Measurements from ENCODE around the gene DGKG.

DGKG gene

DNA sequence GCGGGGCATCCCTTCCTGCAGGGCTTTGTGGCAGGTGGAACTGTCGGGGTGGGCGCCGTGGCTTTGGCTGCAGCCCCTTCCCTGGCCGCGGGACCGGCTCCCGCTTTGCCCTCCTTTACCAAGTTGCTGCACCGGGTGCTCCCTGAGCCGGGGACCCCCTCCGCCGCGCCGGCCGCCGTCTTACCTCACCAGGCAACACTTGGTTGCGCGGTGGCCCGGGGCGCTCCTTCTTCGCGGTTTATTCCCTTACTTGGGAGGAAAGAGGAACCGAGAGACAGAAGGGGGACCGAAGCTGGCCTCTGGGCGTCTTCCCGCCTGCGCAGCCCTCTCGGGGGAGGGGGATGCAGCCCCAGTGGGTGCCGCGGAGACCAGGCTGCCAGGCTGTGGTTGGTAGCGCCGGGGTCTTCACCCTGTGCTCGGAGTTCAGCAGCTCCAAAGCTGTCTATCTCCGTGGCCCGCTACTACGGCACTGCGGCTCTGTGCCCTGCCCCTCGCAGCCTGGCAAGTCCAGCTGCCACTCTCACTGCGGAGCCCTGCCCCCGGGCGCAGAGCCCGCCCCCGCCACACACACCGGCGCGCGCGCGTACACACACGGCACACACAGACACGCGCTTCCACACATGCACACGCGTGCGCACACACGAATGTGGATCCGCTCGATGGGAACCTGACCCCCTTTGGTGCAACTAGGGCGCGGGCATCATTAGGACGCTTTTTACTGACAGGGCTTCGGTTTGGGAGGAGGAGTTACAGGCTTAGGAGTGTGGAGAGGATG lies at the start of gene DGKG:
DGKG (minus strand) TSS at position 473 of the 775 bp plus-strand sequence. CDS start 41,775 bp downstream, outside the sequence.
- peak; percentile 74 for DNase-seq (ENCODE audit: low spot score)

DNA sequence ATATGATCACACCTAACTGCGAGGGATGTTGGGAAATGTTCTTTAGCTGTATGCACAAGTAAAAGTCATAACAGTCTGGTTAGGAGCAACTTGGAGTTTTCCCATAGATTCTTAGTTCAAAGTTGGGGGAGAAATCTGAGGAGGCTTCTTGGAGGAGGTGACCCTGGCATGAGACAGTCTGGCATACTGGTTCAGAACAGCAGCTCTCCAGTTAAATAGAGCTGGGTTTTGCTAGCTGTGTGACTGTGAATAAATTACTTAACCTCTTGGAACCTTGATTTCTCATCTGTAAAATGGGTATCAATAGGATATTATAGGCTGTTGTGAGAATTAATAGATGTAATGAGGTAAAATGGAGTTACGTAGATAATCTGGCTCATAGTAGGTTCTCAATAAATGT lies 49.1 kb upstream of the DGKG start:
- DNase-seq (ENCODE audit: low spot score) = no peak

DNA sequence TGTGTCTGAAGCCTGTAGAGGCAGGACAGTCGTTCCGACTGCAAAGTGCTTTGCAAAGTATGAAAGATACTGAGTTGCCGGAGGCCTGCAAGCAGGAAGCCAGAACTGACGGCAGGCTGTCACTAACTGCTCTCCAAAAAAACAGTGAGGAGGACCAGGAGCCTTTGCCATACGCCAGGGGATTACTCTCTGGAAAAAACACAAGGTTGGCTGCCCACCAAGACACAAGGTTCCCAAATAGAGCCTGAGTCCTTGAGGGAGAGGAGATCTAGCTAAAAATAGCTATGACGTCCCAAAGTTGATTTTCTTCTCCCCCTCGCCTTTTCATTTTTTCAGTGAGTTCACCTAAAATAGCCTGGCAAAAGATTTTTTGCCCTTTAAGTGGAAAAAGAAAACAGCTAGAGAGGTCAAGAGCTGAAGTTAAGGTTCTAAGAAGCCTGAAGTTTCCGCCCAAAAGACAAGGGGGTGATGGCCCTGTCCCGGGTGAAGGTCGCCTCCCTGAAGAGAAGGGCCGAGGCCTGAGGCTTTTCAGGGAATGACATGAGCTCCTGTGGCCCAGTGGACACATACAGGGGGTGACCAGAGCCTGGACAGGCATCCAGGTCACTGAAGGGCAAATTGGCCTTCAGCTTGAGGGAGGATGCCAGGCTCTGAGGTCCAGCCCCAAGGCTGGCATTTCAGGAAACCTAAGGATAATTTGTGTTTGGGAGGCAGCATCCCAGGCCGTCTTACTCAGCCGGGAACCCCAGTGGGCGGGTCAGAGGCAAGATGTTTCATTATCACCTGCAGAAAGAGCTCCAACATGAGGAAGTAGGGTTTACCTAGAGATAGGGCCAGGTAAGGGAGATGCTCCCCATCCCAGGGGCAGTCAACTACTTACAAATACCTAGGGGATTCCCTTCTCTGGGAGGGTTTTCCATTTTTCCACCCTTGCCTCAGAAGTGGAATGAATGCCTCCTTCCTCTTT lies 44.9 kb upstream of the DGKG start:
- DNase-seq (ENCODE audit: low spot score) = no peak

DNA sequence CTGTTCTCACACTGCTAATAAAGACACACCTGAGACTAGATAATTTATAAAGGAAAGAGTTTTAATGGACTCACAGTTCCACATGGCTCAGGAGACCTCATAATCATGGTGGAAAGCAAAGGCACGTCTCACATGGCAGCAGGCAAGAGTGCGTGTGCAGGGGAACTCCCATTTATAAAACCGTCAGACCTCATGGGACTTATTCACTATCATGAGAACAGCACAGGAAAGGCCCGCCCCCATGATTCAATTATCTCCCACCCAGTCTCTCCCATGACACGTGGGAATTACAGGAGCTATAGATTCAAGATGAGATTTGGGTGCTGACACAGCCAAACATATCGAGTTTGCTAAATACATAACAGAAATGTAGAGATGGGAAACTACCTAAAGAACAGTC lies 39.5 kb upstream of the DGKG start:
- no peak for DNase-seq (ENCODE audit: low spot score)

DNA sequence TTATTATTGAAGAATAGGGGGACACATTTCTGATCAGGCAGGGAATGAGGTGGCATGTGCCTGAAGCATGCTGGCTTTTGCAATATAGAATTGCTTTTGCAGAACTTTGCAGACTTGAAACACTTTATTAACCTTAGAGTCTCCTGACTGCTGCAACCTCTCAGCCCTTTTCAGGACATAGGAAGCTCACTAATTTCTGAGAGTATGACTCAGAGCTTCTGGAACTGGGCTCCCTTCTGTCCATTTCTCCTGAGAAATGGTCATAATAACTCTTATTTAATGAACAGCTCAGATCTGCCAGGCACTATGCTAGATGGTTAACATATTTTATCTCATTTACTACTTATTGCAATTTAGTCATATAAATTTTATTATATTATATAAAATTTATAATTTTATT lies 38.6 kb upstream of the DGKG start:
- DNase-seq (ENCODE audit: low spot score) = no peak

DNA sequence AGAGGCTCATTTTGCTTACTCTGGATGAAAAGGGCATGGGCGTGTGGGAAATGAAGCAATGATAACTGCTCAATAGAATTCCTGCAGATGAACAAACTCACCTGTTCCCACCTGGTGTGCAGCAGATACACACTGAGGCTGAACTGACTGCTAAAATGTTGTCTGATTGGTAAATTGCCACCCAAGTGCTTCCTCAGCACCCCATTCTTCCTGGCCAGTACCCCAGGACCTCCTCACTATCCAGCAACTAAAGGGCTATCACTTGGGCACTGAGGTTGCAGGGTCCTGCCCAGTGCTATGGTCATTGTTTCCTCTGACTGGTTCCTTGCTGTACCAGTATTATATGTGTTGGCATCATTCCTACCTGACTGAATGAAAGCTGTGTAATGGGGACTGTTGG lies 38.0 kb upstream of the DGKG start:
- no peak for DNase-seq (ENCODE audit: low spot score)

DNA sequence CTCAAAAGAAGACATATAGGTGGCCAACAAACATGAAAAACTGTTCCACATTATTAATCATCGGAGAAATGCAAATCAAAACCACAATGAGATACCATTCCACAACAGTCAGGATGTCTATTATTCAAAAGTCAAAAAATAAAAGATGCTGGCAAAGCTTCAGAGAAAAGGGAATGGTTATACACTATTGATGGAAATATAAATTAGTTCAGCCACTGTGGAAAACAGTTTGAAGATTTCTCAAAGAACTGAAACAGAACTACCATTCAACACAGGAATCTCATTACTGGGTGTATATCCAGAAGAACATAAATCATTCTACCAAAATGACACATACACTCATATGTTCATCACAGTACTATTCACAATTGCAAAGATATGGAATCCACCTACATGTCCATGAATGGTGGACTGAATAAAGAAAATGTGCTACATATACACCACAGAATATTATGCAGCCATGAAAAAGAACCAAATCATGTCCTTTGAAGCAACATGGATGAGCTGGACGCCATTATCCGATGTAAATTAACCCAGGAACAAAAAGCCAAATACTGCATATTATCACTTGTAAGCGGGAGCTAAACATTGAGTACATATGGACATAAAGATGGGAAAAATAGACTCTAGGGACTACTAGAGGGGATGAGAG lies 32.7 kb upstream of the DGKG start:
- no peak for DNase-seq (ENCODE audit: low spot score)

DNA sequence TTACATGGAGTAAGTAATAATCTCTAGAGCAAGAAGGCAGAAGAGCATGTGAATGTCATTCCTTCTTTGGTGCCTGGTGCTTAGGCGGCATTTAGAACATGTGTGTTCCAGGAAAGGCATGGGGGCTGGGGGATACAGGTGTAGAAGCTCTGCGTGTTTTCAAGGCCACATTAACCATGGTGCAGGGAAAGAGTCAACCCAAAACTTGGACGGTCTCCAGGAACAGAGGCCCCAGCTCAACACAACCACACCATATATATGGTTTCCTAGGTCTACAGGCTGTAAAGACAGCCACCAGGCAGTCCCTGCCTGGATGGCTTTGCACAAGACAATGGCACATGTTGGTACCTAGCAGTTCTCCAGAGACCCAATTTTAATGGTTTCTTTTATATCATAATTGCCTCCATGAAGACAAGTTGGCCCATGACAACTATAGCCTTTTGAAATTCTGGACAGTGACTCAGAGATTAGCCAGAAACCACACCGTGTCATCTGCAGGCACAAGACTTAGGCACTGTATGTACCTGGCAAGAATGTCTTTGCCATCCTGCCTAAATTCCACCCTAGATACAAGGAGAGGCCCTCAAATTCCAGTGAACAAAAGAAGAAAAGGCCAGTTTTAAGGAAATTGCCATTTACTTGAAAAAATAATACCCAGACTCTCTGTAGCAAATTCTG lies 25.0 kb upstream of the DGKG start:
- no peak for DNase-seq (ENCODE audit: low spot score)

DNA sequence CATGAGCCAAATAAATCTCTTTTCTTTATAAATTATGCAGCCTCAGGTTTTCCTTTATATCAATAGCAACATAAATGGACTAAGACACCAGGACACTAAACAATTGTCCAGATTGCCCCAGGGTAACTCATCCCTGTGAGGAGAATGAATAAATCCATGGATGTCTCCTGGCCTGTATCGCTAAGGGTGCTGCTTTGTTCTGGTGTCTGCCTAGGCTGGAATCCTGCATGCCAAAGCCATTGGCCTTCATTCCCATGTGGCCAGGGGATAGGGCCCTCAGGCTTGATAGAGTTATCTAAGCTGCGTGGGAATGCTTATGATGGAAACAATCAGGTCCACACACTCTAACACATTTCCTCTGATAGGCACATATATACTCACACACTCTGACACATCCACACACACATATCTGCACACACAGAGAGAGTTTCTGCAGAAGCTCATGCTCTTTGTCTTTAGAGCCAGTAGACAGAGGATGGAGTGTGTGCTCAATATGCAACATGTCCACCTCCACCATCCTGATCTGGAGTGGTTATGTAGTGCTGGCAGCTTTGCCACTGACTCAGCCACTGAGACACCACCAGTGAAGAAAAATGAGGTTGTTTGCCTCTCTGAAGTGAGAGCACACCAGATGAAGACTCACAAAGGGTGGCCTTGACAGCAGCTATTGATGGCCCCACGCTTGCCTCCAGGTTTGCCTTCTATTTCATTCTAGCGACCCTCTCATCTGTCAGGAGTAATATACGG lies 24.0 kb upstream of the DGKG start:
- no peak for DNase-seq (ENCODE audit: low spot score)

DNA sequence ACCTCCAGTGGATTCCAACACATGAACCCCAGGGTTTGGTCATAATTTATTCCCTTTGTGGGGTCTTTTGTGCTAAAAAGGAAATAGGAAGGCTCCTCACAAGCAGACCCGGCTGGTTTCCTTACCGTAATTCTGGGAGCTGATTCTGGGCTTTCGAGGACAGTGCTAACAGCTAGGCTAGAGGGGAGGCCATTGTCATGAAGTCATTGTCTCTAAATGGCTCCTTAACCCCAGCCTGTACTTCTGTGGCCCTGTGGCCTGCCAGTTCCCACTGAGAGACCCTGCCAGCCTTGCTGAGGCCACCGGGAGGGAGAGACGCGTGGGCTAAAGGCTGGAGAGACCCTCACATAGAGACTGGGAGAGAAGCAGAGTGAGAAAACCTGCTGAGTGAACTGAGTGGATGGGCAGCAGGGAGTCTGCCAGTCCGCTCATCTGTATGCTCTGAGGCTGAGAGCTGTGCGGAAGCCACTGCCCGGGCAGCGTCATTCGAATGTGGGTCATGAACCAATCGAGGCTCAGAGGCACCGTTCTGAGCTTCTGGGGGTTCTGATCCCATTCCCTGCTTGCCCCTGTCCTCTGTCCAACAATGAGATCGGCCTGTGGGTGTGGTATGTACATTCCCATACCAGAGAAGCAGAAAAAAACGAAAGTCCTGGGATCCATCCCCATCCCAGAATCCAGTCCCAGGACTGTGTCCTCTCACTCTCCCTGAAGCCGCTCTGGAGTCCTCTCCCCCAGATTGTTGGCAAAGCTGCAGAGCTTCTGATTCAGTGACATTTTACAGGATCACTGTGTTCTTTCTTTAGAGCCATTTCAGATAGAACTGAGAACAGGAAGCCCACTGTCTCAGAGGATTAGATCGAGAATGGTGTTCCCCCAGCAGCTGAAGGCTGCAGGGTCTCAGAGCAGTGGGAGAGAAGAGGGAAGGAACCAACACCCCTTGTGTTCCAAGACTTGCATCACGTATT lies 21.3 kb upstream of the DGKG start:
- DNase-seq (ENCODE audit: low spot score) = no peak

DNA sequence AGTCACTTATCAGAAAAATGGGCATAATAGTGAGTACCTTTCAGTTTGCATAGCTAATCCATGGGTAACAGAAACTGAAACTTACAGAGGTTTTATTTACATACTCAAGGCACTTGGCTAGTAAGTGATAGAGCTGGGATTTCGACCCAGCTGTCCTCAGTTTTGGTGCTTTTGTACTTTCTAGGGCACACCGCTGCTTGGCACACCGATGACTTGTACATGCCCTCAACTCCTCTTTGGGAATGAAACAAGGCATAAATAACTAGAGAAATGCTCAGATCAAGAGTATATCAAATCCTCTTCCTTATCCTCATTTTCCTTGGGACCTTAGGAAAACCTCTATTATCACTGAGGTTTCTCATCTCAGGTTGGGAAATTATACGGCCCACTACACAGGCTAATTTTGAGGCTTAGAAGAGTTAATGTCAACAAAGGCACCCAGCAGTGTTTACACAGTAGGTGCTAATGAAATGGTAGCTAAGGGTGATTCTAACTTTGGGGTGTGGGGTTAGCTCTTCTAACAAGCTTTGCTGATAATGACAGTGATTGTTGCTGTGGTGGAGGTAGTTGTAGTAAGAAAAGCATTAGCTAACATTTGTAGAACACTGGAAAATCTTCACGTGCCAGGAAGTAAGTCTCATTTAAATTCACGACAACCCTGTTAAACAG lies 20.3 kb upstream of the DGKG start:
- DNase-seq (ENCODE audit: low spot score) = no peak

DNA sequence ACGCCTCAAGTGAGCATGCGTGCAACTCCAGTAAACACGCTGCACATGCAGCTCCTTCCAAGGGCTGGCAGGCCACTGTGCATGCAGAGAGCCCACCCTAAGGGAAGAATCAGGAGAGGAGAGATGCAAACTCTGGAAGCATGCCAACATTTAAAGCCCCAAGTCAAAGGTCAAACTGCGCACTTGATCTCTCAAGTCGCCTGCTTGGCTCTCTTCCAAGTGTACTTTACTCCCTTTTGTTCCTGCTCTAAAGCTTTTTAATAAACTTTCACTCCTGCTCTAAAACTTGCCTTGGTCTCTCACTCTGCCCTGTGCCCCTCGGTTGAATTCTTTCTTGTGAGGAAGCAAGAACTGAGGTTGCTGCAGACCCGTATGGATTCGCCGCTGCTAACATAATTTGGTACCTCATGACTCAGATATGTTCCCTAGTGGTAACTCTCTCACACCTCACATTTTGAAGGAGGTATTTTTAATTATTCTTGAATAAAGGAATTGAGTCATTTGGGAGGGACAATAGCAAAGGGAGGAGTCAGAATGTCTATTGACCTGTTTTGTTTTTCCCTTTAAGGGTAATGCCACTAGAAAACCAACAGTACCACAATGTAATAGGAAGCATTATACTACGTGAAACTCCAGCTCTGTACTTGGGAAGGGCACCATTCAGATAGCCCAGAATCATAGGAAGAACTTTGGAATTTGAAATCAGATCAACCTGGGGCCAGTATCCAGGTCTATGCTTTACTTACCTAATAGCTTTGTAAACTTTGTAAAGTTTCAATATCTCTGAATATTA lies 19.6 kb upstream of the DGKG start:
- DNase-seq (ENCODE audit: low spot score) = no peak

DNA sequence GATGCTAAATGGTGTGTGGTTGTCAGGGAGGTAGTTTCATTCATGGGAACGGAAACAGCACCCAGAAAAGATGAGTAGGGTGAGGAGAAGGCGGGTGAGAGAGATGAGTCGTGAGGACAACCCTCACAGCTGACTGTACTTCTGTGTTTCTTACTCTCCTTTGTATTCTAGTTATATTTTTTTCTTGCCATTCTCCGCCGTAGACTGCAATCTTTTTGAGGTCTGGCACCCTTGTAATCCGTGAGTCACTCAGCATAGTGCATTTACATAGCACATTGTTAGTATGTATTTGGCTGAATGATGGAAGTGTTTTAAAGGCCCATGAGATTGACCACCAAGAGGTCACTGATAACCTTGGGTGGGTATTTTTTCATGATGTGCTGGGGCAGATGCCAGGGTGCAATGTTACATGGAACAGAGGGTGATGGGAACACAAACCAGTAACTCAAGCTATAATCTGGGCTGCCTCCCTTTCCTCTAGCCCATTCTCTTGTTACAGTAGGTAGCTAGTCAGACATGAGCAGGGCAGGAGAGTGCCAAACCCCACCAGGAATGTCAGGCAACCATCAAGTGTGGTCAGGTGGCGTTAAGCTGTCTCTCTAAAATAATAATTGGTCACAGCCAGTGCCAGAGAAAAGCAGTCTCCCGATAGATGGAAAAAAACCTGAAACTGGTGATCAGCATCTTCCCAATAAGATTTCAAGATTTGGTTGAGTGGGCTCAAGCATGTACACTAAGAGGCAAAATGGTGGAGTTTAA lies 18.8 kb upstream of the DGKG start:
- no peak for DNase-seq (ENCODE audit: low spot score)

DNA sequence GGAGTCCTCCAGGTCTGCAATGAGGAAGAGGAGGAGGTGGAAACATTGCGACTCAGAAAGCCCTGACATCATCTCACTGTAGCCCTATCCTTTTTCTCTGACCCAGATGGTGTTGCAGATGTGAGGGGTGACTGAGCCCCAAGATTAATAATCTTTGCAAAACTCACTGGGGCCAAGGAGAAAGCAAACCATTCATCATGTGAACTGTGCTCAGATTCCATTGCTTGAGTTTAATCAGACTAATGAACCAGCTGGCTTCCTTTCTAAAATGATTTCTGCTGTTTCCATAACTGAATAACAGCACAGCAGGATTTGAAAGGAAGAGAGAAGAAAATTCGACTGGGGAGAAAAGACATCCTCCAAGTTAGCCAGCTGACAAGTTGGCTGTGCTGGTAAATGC lies 13.4 kb upstream of the DGKG start:
- no peak for DNase-seq (ENCODE audit: low spot score)

DNA sequence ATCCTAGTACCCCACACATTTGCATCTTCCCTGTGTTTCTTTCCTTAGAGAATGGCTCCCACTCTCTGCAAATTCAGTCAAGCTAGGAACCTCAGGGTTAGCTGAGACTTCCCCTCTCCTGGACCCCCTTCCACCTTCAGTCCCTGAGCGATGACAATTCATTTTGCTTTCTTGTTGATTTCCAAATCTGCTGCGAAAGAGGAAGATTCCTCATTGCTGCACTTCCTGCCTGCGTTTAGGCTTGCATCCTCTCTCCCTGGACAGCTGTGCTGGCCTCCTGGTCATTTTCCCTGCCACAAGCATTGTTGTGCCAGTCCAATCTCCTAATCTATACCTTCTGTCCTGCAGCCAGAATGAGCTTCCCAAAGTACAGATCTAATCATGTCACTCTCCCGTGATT lies 12.3 kb upstream of the DGKG start:
- DNase-seq (ENCODE audit: low spot score) = no peak

DNA sequence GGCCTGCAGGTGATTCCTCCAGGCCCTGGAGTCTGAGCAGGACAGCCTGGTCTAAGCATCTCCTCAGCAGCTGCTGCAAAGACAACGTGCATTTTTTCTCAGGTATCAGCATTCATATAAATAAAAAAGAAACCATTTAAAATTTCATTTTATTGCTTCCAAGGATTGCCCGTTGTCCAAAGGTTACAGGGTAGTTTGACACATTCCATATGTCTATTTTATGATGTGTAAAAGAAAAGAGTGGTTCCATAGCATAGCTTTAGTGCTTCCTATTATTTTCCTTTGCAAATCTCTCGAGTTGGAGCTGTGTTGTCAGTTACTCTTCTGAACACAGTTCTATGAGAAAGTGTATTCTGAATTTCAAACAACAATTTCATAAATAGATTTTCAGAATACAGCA lies 7.2 kb upstream of the DGKG start:
- DNase-seq (ENCODE audit: low spot score) = no peak

DNA sequence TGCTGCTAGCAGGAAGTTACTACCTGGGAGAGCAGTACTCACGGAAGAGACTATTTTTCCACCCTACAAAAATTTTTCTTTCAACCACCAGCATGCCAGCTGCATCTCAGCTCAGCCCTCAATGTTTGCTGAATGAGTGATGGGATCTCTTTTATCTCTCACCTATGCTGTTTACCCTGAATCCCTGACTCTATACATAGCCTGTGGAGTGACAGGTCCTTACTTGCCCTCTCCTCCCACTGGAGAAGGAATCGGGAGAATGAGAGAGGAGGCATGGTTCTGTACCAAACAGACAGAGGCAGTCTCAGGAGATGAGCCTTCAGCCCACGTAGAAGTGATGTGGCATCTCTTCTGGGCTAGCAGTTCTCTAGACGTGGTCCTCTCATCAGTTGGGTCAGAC lies 6.7 kb upstream of the DGKG start:
- no peak for DNase-seq (ENCODE audit: low spot score)

DNA sequence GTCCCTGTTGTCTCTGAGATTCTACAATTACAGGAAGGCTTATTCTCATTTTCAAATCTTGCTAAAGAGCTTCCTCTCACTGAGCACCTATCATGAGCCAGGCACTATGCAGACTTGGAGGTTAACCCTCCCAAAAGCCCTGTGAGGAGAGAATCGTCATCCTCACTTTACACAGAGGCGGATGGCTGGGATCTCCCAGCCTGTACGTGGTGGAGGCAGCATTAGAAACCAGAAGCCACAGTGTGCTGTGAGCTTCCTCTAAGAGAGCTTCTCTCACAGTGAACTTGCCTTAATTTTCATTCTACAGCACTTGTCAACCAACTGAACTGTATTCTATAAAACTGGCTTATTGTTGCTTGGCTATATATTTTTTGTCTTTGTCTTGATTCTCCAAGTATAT lies 6.1 kb upstream of the DGKG start:
- no peak for DNase-seq (ENCODE audit: low spot score)

All from ecto neural progenitor cell (in vitro differentiated cells).